Dermis lymphatic vessel endothelial cell (primary cell): ENCODE data around the gene IL18RAP. TPM values are rescaled to one million over a fixed set of nuclear protein-coding genes. Genes with fewer than 3 reads are reported as not detected.

Experiments used
- total RNA-seq: library from RNA; depleted of rRNA; stranded (reverse); fragments of >200 nt; gene quantifications from 2 replicates; pipeline ENCODE4 v1.2.1, GENCODE V29; 2014

The IL18RAP gene
- not detected in 2 replicates for total RNA-seq

GRCh38 chr2:102422910-102423309 is at the start of gene IL18RAP:
TSS of gene IL18RAP (plus strand) at chr2:102423160. CDS start at chr2:102423278, 118 bp downstream.

DNA sequence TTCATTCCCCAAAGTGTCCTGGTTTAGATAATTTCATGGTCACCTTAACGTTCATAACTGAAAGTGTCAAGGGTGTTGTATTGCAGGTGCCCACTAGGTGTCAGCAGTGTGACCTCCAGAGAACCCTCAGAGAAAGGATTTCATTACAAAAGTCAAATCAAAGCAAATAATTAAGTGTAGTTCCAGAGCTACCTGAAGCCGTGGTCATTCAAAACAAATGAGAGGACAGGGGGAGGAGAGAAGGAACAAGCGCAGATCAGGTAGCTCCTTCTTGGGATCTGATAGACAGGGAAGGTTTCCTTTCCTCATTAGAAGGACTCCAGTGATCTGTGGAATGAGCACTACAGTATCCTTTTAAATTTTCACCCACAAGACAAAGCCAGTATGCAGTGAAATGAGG is 50.1 kb downstream of the IL18RAP start, which contains the start of gene SLC9A4:
Gene SLC9A4 (plus strand): TSS at position 207 of the 400 bp plus-strand sequence. CDS start 534 bp downstream, outside the sequence.

Other genes starting within 250 kb of the IL18RAP start
- gene IL1RL2, start 236.1 kb upstream of the IL18RAP start, total RNA-seq = 0.09 and 0.22 TPM in 2 replicates
- under 0.01 and 0.09 TPM in 2 replicates for gene IL1RL1, start 111.6 kb upstream of the IL18RAP start, total RNA-seq
- gene IL18R1, start 67.4 kb upstream of the IL18RAP start, total RNA-seq = under 0.01 and 0.43 TPM in 2 replicates
- gene SLC9A4, start 50.1 kb downstream of the IL18RAP start, total RNA-seq = not detected in 2 replicates
- gene SLC9A2, start 196.4 kb downstream of the IL18RAP start, total RNA-seq = not detected in 2 replicates